Adrenal gland (tissue), 12 donors: ENCODE measurements around the gene UST. TPM values are rescaled to one million over a fixed set of nuclear protein-coding genes. Genes with fewer than 3 reads are reported as not detected.

Experiments used
- DNase-seq, 7 donors: peaks; one replicate each; pipeline ENCODE4 v3.0.0-alpha.2; 2019 to 2020
- H3K27ac ChIP-seq, 5 donors: fragments of 200-600 bp; sonication (generic) in 4 of 5; 1 replicate in 3 of 5; 2 replicates in 2 of 5; pipeline versions ENCODE4 v1.5.1 to v1.8.0; 2016 to 2020; ENCODE audit warnings: mild to moderate bottlenecking in 1 of 5
- H3K27me3 ChIP-seq: fragments of 200-600 bp; 2 replicates; pipeline ENCODE4 v1.8.0; 2021
- H3K36me3 ChIP-seq, 2 donors: fragments of 200-600 bp; replicated peaks in 1 of 2; 1 replicate in 1 of 2; 2 replicates in 1 of 2; pipeline versions ENCODE4 v1.5.1 to v1.8.0; 2018 to 2022
- H3K4me1 ChIP-seq, 2 donors: fragments of 200-600 bp; replicated peaks in 1 of 2; 1 replicate in 1 of 2; 2 replicates in 1 of 2; pipeline versions ENCODE4 v1.5.1 to v1.8.0; 2018 to 2021
- H3K4me3 ChIP-seq, 4 donors: fragments of 200-600 bp; sonication (generic) in 3 of 4; one replicate each; pipeline ENCODE4 v1.5.1; 2016 to 2018
- H3K9me3 ChIP-seq, 3 donors: fragments of 200-600 bp; sonication (generic) in 1 of 3; replicated peaks in 1 of 3; 1 replicate in 2 of 3; 2 replicates in 1 of 3; pipeline versions ENCODE4 v1.5.1 to v1.8.0; 2016 to 2021
- POLR2A ChIP-seq, 2 donors: fragments of 450-650 bp; IDR thresholded peaks; one replicate each; pipeline ENCODE4 v1.6.1; 2017; ENCODE audit warnings: antibody characterized with exemption in 2 of 2, mild to moderate bottlenecking in 2 of 2, moderate library complexity in 1 of 2
- WGBS, 4 donors: extraction: QIAGEN DNeasy Blood & Tissue Kit in 2 of 4; methylation state at CpG; one replicate each; pipeline versions ENCODE4 v1.1.5 to v1.1.7; 2013 to 2017; 5-methylcytosine and 5-hydroxymethylcytosine counted together
- intact Hi-C, 2 donors: fragments of 100-400 bp; cut with DNase I; formaldehyde crosslinking; loops; one replicate each; pipeline versions ENCODE4 v1.14.1 to v1.15.0; 2022 to 2023
- polyA plus RNA-seq, 3 donors: library from polyadenylated mRNA; stranded (reverse); fragments of 200-250 nt in 2 of 3; fragments of 350-450 nt in 1 of 3; fragmentation: Illumina TruSeq in 1 of 3; extraction: RNeasy Lipid Tissue Mini Kit (QIAGEN cat#74804) in 1 of 3; gene quantifications; one replicate each; pipeline ENCODE4 v1.2.3, GENCODE V29; 2013 to 2014
- total RNA-seq, 9 donors: library from RNA; depleted of rRNA in 4 of 9; stranded (reverse); fragments of >200 nt in 4 of 9; fragments of 120-200 nt in 1 of 9; fragmentation: NEBNext Ultra II Directional in 1 of 9; extraction: Animal tissue kit (Norgen Biotek cat#: 25700) in 1 of 9; gene quantifications; one replicate each; pipeline versions ENCODE4 v1.1.0 to v1.2.4, GENCODE V29; 2013 to 2023
- TF ChIP-seq, protein P1 (sequence below), 6 experiments: fragments of 450-650 bp in 4 of 6; fragments of 200-600 bp in 2 of 6; sonication (generic) in 1 of 6; IDR thresholded peaks; 1 replicate in 5 of 6; 2 replicates in 1 of 6; pipeline versions ENCODE4 v1.5.1 to v1.8.0; 2016 to 2021; ENCODE audit warnings: antibody characterized with exemption in 6 of 6, mild to moderate bottlenecking in 2 of 6, moderate library complexity in 1 of 6
- donor health status: healthy with polysubstance abuse.
- donor health status: Bipolar disorder and iron deficiency.
- donor health status: DM: yes; HTN: yes; CAD: no.
- donor health status: DM: no; HTN: no; CAD: no.
- donor health status: DM: no; HTN: no; CAD: no.
- donor health status: DM: yes; HTN: yes; CAD: no.

UST gene
- total and polyA plus RNA-seq, 12 donors: 5.9 to 37.4 (median 18.3) TPM

DNA sequence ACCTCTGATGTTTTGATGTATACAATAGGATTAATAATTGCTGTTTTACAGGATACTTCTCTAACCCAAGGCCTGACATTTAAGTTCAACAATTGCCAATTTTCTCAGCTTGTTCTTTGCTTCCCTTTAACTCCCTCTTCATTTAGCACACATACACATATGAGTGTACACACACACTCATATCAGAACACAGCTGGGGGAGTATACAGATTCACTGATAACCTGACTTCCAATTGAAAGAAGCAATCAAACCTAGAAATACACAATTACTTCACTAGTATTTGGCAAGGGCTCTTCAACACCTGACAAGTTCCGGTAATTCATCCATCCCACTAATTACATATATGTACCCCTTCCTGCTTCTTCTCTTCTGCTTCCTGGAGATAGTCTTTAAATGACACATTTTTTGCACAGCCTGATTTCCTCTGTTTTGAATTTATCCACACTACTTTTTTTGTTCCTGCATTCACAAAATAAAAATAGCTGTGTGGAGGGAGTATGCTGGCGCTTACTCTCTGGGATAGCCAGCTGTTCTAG lies 11.2 kb downstream of the UST start:
- intact Hi-C loops: no loop called here
- Histone ChIP-seq H3K4me1 (peaks cover 21 to 26% of the 10 kb centered on the region in 2 donors), H3K9me3 (no peaks in the 10 kb centered on the region), H3K27me3 (no peaks in the 10 kb centered on the region), H3K36me3 (no peaks in the 10 kb centered on the region), H3K4me3 (no peak overlapping the region), H3K27ac (no peak overlapping the region)
- WGBS, 4 donors: 29 to 60% (median 56%) methylated on average over 2 of the region's 2 CpGs
- no peak for DNase-seq
- TF ChIP-seq, protein P1, sequence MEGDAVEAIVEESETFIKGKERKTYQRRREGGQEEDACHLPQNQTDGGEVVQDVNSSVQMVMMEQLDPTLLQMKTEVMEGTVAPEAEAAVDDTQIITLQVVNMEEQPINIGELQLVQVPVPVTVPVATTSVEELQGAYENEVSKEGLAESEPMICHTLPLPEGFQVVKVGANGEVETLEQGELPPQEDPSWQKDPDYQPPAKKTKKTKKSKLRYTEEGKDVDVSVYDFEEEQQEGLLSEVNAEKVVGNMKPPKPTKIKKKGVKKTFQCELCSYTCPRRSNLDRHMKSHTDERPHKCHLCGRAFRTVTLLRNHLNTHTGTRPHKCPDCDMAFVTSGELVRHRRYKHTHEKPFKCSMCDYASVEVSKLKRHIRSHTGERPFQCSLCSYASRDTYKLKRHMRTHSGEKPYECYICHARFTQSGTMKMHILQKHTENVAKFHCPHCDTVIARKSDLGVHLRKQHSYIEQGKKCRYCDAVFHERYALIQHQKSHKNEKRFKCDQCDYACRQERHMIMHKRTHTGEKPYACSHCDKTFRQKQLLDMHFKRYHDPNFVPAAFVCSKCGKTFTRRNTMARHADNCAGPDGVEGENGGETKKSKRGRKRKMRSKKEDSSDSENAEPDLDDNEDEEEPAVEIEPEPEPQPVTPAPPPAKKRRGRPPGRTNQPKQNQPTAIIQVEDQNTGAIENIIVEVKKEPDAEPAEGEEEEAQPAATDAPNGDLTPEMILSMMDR (IDR thresholded peaks at IDR 0.05): no peak
- TF ChIP-seq POLR2A (IDR thresholded peaks at IDR 0.05): no peak

DNA sequence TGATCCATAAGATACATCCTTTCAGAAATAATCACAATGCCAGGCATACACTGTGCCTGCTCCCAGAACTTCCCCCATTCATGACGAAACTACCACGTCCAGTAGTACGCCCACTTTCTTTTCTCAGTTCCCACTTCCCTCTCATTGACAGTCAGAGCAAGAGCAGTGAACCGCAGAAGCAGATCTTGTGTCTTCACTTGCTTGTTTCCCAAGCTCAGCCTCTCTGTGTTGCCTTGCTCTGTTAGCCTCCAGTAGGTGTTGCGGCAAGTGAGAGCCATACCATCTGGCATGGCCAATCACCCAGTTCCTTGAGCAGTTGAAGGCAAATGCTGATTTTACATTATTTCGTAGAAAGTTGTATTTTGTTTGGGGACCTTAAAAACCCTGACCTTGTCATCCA lies 11.7 kb downstream of the UST start:
- TF ChIP-seq POLR2A (IDR thresholded peaks at IDR 0.05): no peak
- TF ChIP-seq, protein P1 (IDR thresholded peaks at IDR 0.05): no peak
- no peaks in the 10 kb centered on the region for H3K27me3 ChIP-seq
- intact Hi-C loops: no loop called here
- no peaks in the 10 kb centered on the region for H3K36me3 ChIP-seq
- DNase-seq: peak in 5 of 7 donors; percentile 23 to 57 (median 45)
- H3K27ac ChIP-seq: no peak overlapping the region
- peaks cover 21 to 26% of the 10 kb centered on the region in 2 donors for H3K4me1 ChIP-seq
- WGBS, 4 donors: 72 to 79% (median 72%) methylated on average over 6 of the region's 6 CpGs
- H3K9me3 ChIP-seq: no peaks in the 10 kb centered on the region
- no peak overlapping the region for H3K4me3 ChIP-seq

DNA sequence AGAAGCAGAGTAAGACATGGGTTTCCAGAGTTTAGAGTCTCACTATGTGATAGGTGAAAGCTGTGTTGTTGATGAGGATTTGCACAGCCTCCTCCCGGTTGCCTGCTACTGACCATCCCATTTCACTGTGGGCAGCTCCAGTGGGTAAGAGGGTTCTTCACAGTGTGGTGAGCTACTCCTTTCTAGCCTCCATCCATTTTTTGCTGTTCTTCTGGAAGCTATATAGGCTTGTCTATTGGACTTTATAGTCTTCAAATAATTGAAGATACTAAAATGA lies 13.4 kb downstream of the UST start:
- peaks cover 21 to 26% of the 10 kb centered on the region in 2 donors for H3K4me1 ChIP-seq
- no peaks in the 10 kb centered on the region for H3K36me3 ChIP-seq
- WGBS, 4 donors: 59 to 80% (median 73%) methylated on average over 1 of the region's 1 CpG
- H3K9me3 ChIP-seq: no peaks in the 10 kb centered on the region
- peak overlapping the region in 4 of 5 donors; percentile 16 to 80 (median 56) for H3K27ac ChIP-seq
- DNase-seq: no peak
- intact Hi-C loops: no loop called here
- H3K4me3 ChIP-seq: no peak overlapping the region
- no peaks in the 10 kb centered on the region for H3K27me3 ChIP-seq
- TF ChIP-seq, protein P1 (IDR thresholded peaks at IDR 0.05): no peak
- TF ChIP-seq POLR2A (IDR thresholded peaks at IDR 0.05): no peak

DNA sequence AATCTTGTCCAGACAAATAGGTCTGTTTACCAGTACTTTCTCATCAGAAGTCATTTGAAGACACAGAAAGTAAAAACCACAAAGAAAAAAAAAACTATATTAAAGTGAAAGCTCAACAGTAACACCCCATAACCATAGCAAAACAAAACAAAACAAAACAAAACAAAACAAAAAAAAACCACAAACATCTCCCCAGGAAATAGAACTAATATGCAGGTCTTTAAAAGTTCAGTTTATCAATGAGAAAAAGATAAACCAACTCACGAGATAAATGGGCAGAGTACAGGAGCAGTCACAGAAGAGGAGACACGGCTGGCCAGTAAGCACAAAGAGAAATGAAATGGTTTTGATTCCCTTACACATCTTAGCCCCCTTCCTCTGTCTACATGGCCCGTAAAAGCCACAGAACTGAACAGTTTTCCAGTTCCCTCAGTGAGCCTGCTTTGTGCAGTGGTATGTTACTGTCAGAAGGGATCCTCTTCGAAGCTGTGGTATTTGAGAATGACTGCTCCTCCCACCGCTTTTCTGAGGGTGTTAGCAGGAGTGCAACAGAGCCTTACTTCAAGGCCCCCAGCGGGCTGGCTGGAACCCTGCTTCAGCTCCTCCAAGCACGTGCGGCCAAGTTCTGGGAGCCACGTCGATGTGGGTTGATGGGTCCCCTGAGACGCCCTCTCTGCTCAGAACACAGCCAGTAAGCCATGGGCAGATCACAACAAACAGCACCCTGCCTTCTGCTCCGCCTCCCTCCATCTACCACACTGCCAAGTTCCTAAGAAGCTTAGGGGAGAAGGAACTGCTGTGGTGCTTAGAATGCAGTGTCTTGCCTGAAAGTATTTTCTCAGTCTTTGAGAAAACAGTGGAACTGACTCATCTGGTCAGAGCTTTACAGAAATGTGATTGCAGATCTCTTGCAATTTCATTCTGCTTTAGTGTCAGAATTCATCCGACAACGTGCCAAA lies 14.0 kb downstream of the UST start:
- TF ChIP-seq, protein P1 (IDR thresholded peaks at IDR 0.05): no peak
- peak in 1 of 2 donors; percentile 7 for TF ChIP-seq POLR2A (IDR thresholded peaks at IDR 0.05)
- no peaks in the 10 kb centered on the region for H3K27me3 ChIP-seq
- no peaks in the 10 kb centered on the region for H3K36me3 ChIP-seq
- H3K9me3 ChIP-seq: no peaks in the 10 kb centered on the region
- peak overlapping the region in 1 of 4 donors; percentile 20 for H3K4me3 ChIP-seq
- H3K27ac ChIP-seq: peak overlapping the region in 4 of 5 donors; percentile 53 to 80 (median 70)
- WGBS, 4 donors: 10 to 19% (median 15%) methylated on average over 11 to 14 of the region's 14 CpGs
- peak; percentile 39 to 67 (median 61) for DNase-seq
- intact Hi-C loops: no loop called here
- H3K4me1 ChIP-seq: peaks cover 21 to 26% of the 10 kb centered on the region in 2 donors
